ENCODE data around the gene RAB1A.
"Not testable (repeated sequence)": the region's sequence is repeated elsewhere in the genome, so short reads cannot be mapped to it uniquely, and the experiment has no call there.

Gene RAB1A

GRCh38 chr2:65165558-65165957 lies 35.7 kb upstream of the RAB1A start:
- DNase-seq (ENCODE audit: low read depth): no peak
- TF ChIP-seq, protein P1, sequence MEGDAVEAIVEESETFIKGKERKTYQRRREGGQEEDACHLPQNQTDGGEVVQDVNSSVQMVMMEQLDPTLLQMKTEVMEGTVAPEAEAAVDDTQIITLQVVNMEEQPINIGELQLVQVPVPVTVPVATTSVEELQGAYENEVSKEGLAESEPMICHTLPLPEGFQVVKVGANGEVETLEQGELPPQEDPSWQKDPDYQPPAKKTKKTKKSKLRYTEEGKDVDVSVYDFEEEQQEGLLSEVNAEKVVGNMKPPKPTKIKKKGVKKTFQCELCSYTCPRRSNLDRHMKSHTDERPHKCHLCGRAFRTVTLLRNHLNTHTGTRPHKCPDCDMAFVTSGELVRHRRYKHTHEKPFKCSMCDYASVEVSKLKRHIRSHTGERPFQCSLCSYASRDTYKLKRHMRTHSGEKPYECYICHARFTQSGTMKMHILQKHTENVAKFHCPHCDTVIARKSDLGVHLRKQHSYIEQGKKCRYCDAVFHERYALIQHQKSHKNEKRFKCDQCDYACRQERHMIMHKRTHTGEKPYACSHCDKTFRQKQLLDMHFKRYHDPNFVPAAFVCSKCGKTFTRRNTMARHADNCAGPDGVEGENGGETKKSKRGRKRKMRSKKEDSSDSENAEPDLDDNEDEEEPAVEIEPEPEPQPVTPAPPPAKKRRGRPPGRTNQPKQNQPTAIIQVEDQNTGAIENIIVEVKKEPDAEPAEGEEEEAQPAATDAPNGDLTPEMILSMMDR (conservative IDR thresholded peaks at IDR 0.05; ENCODE audit: low read depth, low read length): no peak
- H3K4me3 ChIP-seq (ENCODE audit: low read length): no peak overlapping the region

- no peak for DNase-seq (ENCODE audit: low read depth)
- no peak overlapping the region for H3K4me3 ChIP-seq (ENCODE audit: low read length)
- TF ChIP-seq, protein P1 (conservative IDR thresholded peaks at IDR 0.05; ENCODE audit: low read depth, low read length): no peak
Measured at GRCh38 chr2:65164426-65164891, 34.6 kb upstream of the RAB1A start.

DNA sequence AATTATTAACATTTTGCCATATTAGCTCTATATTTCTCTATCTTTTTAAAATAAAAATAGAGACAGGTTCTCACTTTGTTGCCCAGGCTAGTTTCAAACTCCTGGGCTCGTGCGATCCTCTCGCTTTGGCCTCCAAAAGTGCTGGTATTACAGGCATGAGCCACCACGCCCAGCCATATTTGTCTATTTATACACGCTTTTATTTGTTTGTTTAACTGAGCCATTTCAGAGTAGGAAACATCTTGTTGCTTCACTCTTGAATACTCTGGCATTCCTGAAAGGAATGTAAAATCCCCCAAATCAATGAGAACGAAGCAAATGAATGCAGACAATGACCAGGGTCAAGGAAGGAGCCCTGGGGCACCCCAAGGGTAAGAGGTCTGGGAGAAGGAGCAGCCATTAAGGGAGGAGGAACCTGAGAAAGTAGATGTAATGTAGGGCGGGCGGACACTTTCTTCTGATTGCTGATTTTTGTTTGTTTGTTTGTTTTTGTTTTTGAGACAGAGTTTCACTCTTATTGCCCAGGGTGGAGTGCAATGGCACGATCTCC lies 31.7 kb upstream of the RAB1A start:
- TF ChIP-seq, protein P1 (conservative IDR thresholded peaks at IDR 0.05; ENCODE audit: low read depth, low read length): no peak
- no peak for DNase-seq (ENCODE audit: low read depth)
- H3K4me3 ChIP-seq (ENCODE audit: low read length): no peak overlapping the region

DNA sequence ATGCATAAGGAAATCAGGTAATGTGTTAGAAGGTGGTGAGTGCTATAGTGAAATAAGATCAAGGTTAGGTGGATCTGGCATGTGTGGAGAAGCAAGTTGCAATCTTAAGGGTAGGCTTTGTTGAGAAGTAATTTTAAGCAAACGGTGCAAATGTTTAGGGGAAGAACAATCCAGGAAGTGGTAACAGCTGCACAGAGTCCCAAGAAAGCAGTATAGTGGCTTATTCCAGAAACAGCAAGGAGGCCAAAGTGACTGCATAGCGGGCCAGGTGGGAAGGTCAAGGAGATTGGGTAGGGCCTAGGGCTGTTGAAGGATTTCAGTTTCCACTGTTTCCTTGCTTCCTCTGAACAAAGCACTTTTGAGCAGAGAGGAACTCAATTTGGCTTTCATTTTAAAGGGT lies 30.0 kb upstream of the RAB1A start:
- no peak for DNase-seq (ENCODE audit: low read depth)
- no peak overlapping the region for H3K4me3 ChIP-seq (ENCODE audit: low read length)
- TF ChIP-seq, protein P1 (conservative IDR thresholded peaks at IDR 0.05; ENCODE audit: low read depth, low read length): no peak

DNA sequence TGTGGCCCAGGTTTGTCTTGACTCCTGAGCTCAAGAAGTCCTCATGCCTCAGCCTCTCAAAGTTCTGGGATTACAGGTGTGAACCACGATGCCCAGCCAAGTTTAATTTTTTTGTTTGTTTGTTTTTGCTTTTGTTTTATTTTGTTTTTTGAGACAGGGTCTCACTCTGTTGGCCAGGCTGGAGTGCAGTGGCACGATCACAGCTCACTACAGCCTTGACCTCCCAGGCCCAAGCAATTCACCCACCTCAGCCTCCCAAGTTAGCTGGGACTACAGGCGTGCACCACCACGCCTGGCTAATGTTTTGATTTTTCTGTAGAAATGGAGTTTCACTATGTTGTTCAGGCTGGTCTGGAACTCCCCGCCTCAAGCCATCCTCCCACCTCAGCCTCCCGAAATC lies 29.4 kb upstream of the RAB1A start:
- TF ChIP-seq, protein P1 (conservative IDR thresholded peaks at IDR 0.05; ENCODE audit: low read depth, low read length): no peak
- H3K4me3 ChIP-seq (ENCODE audit: low read length): no peak overlapping the region
- no peak for DNase-seq (ENCODE audit: low read depth)

GRCh38 chr2:65158557-65158956 lies 28.7 kb upstream of the RAB1A start:
- TF ChIP-seq, protein P1 (conservative IDR thresholded peaks at IDR 0.05; ENCODE audit: low read depth, low read length): no peak

GRCh38 chr2:65157856-65158255 lies 27.9 kb upstream of the RAB1A start:
- not testable (repeated sequence) for H3K4me3 ChIP-seq (ENCODE audit: low read length); DNase-seq (ENCODE audit: low read depth)

More at GRCh38 chr2:65158557-65158956, 28.7 kb upstream of the RAB1A start:
- no peak overlapping the region for H3K4me3 ChIP-seq (ENCODE audit: low read length)
- no peak for DNase-seq (ENCODE audit: low read depth)
